ENCODE data around the gene GAK. TPM values are rescaled to one million over a fixed set of nuclear protein-coding genes. Genes with fewer than 3 reads are reported as not detected.

Gene GAK
- total RNA-seq, 1 experiment from 2014 or later: 49.5 TPM

GRCh38 chr4:829761-830600, 102.1 kb downstream of the GAK start:
- no peak for DNase-seq (ENCODE audit: low spot score)

GRCh38 chr4:829291-829690, 102.8 kb downstream of the GAK start:
- DNase-seq (ENCODE audit: low spot score): no peak

- DNase-seq (ENCODE audit: low spot score): no peak
Measured at GRCh38 chr4:828641-829271, 103.4 kb downstream of the GAK start.

- DNase-seq (ENCODE audit: low spot score): no peak
Measured at GRCh38 chr4:827209-828081, 104.7 kb downstream of the GAK start.

- DNase-seq (ENCODE audit: low spot score): no peak
Measured at GRCh38 chr4:826508-827208, 105.5 kb downstream of the GAK start.

GRCh38 chr4:825971-826330, 106.2 kb downstream of the GAK start, which contains the start of gene CPLX1:
Gene CPLX1, minus strand, starts transcription at chr4:826129. Its CDS starts 1,607 bp downstream, at chr4:824522.
- no peak for DNase-seq (ENCODE audit: low spot score)

GRCh38 chr4:825063-825970, 106.8 kb downstream of the GAK start:
- DNase-seq (ENCODE audit: low spot score): no peak

- DNase-seq (ENCODE audit: low spot score): no peak
Measured at GRCh38 chr4:824461-825062, 107.6 kb downstream of the GAK start.

GRCh38 chr4:823761-824460, 108.2 kb downstream of the GAK start:
- DNase-seq (ENCODE audit: low spot score): no peak

GRCh38 chr4:823176-823760, 108.8 kb downstream of the GAK start:
- DNase-seq (ENCODE audit: low spot score): no peak

GRCh38 chr4:822361-823175, 109.5 kb downstream of the GAK start:
- DNase-seq (ENCODE audit: low spot score): no peak

GRCh38 chr4:821631-822030, 110.5 kb downstream of the GAK start:
- DNase-seq (ENCODE audit: low spot score): no peak

- DNase-seq (ENCODE audit: low spot score): no peak
Measured at GRCh38 chr4:821181-821591, 110.9 kb downstream of the GAK start.

GRCh38 chr4:820230-821172, 111.6 kb downstream of the GAK start:
- no peak for DNase-seq (ENCODE audit: low spot score)

- no peak for DNase-seq (ENCODE audit: low spot score)
Measured at GRCh38 chr4:819401-820229, 112.5 kb downstream of the GAK start.

Data from H4 (cell line).